Right lobe of liver (tissue), 6 donors: Measurements from ENCODE around the gene CTNND2. TPM values are rescaled to one million over a fixed set of nuclear protein-coding genes. Genes with fewer than 3 reads are reported as not detected.

ENCODE experiments used
- ATAC-seq, 4 donors: fragments of 200-7000 bp; cut with Tn5 transposase; one replicate each; pipeline ENCODE4 v1.9.1; 2020; ENCODE audit warnings: mild to moderate bottlenecking in 4 of 4, moderate library complexity in 4 of 4
- DNase-seq, 3 donors: peaks; one replicate each; pipeline ENCODE4 v3.0.0-alpha.2; 2020
- H3K27ac ChIP-seq, 3 donors: fragments of 200-600 bp; one replicate each; pipeline ENCODE4 v1.8.0; 2022
- H3K27me3 ChIP-seq, 2 donors: fragments of 200-600 bp; one replicate each; pipeline ENCODE4 v1.8.0; 2022
- H3K36me3 ChIP-seq, 4 donors: fragments of 200-600 bp; sonication (generic) in 1 of 4; one replicate each; pipeline versions ENCODE4 v1.5.1 to v1.8.0; 2017 to 2022; ENCODE audit warnings: control low read depth in 1 of 4
- H3K4me1 ChIP-seq, 4 donors: fragments of 200-600 bp; sonication (generic) in 1 of 4; one replicate each; pipeline versions ENCODE4 v1.5.1 to v1.8.0; 2017 to 2022; ENCODE audit warnings: control low read depth in 1 of 4
- H3K4me3 ChIP-seq, 3 donors: fragments of 200-600 bp; one replicate each; pipeline ENCODE4 v1.8.0; 2022
- H3K9me3 ChIP-seq, 4 donors: fragments of 200-600 bp; sonication (generic) in 1 of 4; one replicate each; pipeline versions ENCODE4 v1.5.1 to v1.8.0; 2017 to 2022; ENCODE audit warnings: control low read depth in 1 of 4
- CTCF ChIP-seq, 4 donors: fragments of 200-600 bp in 3 of 4; fragments of 450-650 bp in 1 of 4; IDR thresholded peaks; one replicate each; pipeline versions ENCODE4 v1.5.1 to v1.8.0; 2016 to 2022; ENCODE audit warnings: antibody characterized with exemption in 4 of 4, mild to moderate bottlenecking in 2 of 4
- POLR2A ChIP-seq: fragments of 450-650 bp; IDR thresholded peaks from one replicate; pipeline ENCODE4 v1.6.1; 2017; ENCODE audit warnings: antibody characterized with exemption, mild to moderate bottlenecking
- WGBS: methylation state at CpG from one replicate; pipeline ENCODE4 v1.1.6; 2018; ENCODE audit warnings: low coverage, low lambda C conversion rate; ENCODE audit not compliant: insufficient coverage; ENCODE audit errors: missing lambda C conversion rate; 5-methylcytosine and 5-hydroxymethylcytosine counted together
- intact Hi-C, 2 donors: fragments of 100-400 bp; cut with DNase I; formaldehyde crosslinking; loops; one replicate each; pipeline versions ENCODE4 v1.11.2 to v1.14.1; 2022
- total RNA-seq, 6 experiments: library from RNA; depleted of rRNA in 2 of 6; stranded (reverse); fragments of >200 nt in 2 of 6; fragmentation: NEBNext Ultra II Directional in 3 of 6; extraction: Animal tissue kit (Norgen Biotek cat#: 25700) in 3 of 6; gene quantifications; one replicate each; pipeline versions ENCODE4 v1.1.0 to v1.2.4, GENCODE V29; 2016 to 2023
- donor health status: DM: no; HTN: yes; CAD: no.
- donor health status: DM: no; HTN: no; CAD: no.
- donor health status: DM: no; HTN: no; CAD: no.
- donor health status: DM: no; HTN: yes; CAD: no.
- donor health status: DM: no; HTN: yes; CAD: no.

CTNND2 gene
- total RNA-seq, 6 experiments from 2014 or later: 0.06 to 1.5 (median 1.1) TPM

GRCh38 chr5:10973316-10973715 is 930.9 kb downstream of the CTNND2 start:
- no peaks in the 10 kb centered on the region for H3K36me3 ChIP-seq
- no peak for DNase-seq
- no peaks in the 10 kb centered on the region for H3K4me1 ChIP-seq
- 80% methylated on average over 7 of the region's 14 CpGs for WGBS
- TF ChIP-seq CTCF (IDR thresholded peaks at IDR 0.05): no peak
- TF ChIP-seq POLR2A: no peak
- intact Hi-C loops: no loop called here
- no peaks in the 10 kb centered on the region for H3K27me3 ChIP-seq
- no peak overlapping the region for H3K27ac ChIP-seq
- no peaks in the 10 kb centered on the region for H3K9me3 ChIP-seq
- no peak overlapping the region for H3K4me3 ChIP-seq
- ATAC-seq: no peak

GRCh38 chr5:10969684-10970180 is 934.5 kb downstream of the CTNND2 start:
- TF ChIP-seq CTCF (IDR thresholded peaks at IDR 0.05) (no peak), POLR2A (no peak)
- no peaks in the 10 kb centered on the region for H3K36me3 ChIP-seq
- ATAC-seq (no peak), DNase-seq (no peak)
- H3K4me1 ChIP-seq: no peaks in the 10 kb centered on the region
- no peak overlapping the region for H3K4me3 ChIP-seq
- no peaks in the 10 kb centered on the region for H3K27me3 ChIP-seq
- H3K27ac ChIP-seq: no peak overlapping the region
- no peaks in the 10 kb centered on the region for H3K9me3 ChIP-seq
- intact Hi-C loops: no loop called here
- 49% methylated on average over 8 of the region's 8 CpGs for WGBS

- 67% methylated on average over 3 of the region's 6 CpGs for WGBS
- Histone ChIP-seq H3K4me1 (peaks cover 0 to 3% (median 0%) of the 10 kb centered on the region in 4 donors), H3K27ac (no peak overlapping the region), H3K27me3 (no peaks in the 10 kb centered on the region), H3K4me3 (no peak overlapping the region), H3K36me3 (no peaks in the 10 kb centered on the region), H3K9me3 (no peaks in the 10 kb centered on the region)
- ATAC-seq (no peak), DNase-seq (no peak)
- TF ChIP-seq POLR2A: no peak
- no peak for TF ChIP-seq CTCF (IDR thresholded peaks at IDR 0.05)
- intact Hi-C loops: no loop called here
Measured at GRCh38 chr5:10964806-10965205, 939.4 kb downstream of the CTNND2 start.

- ATAC-seq (no peak), DNase-seq (no peak)
- TF ChIP-seq CTCF (IDR thresholded peaks at IDR 0.05) (no peak), POLR2A (no peak)
- peaks cover 0 to 3% (median 0%) of the 10 kb centered on the region in 4 donors for H3K4me1 ChIP-seq
- H3K27ac ChIP-seq: no peak overlapping the region
- H3K27me3 ChIP-seq: no peaks in the 10 kb centered on the region
- no peaks in the 10 kb centered on the region for H3K36me3 ChIP-seq
- no peak overlapping the region for H3K4me3 ChIP-seq
- no peaks in the 10 kb centered on the region for H3K9me3 ChIP-seq
- intact Hi-C loops: no loop called here
Measured at GRCh38 chr5:10958728-10959127, 945.5 kb downstream of the CTNND2 start.
